Calu3 (cell line): ENCODE data around the gene GDPD3. TPM values are rescaled to one million over a fixed set of nuclear protein-coding genes. Genes with fewer than 3 reads are reported as not detected.

Source experiments
- BruUV-seq: library from RNA; stranded (reverse); fragments of 400-500 nt; replicated peaks from 2 replicates; lab custom pipeline; 2021; lab: Mats Ljungman, UMichigan
- CTCF ChIA-PET: fragments of 300-600 bp; sonication (Branson Sonifier 250); formaldehyde crosslinking; loops from one replicate; lab custom pipeline; 2022; ENCODE audit warnings: antibody characterized with exemption; lab: Charles Lee
- DNase-seq: peaks from one replicate; pipeline ENCODE4 v3.0.0; 2022
- H3K27ac Mint-ChIP-seq: one replicate; pipeline ENCODE4 v1.8.0; 2022; ENCODE audit warnings: mixed read lengths; ENCODE audit not compliant: unreplicated experiment
- H3K27me3 Mint-ChIP-seq: one replicate; pipeline ENCODE4 v1.8.0; 2022; ENCODE audit warnings: mixed read lengths; ENCODE audit not compliant: unreplicated experiment
- H3K36me3 Mint-ChIP-seq: one replicate; pipeline ENCODE4 v1.8.0; 2022; ENCODE audit warnings: mild to moderate bottlenecking, moderate library complexity, mixed read lengths; ENCODE audit not compliant: insufficient read depth, unreplicated experiment
- H3K4me1 Mint-ChIP-seq: one replicate; pipeline ENCODE4 v1.8.0; 2022; ENCODE audit warnings: mild to moderate bottlenecking, low read depth, mixed read lengths; ENCODE audit not compliant: unreplicated experiment
- H3K4me3 Mint-ChIP-seq: one replicate; pipeline ENCODE4 v1.8.0; 2022; ENCODE audit warnings: mild to moderate bottlenecking, low read depth, moderate library complexity, mixed read lengths; ENCODE audit not compliant: unreplicated experiment
- H3K9me3 Mint-ChIP-seq: one replicate; pipeline ENCODE4 v1.8.0; 2022; ENCODE audit warnings: low read depth, mixed read lengths; ENCODE audit not compliant: unreplicated experiment
- intact Hi-C: fragments of 100-400 bp; cut with micrococcal nuclease; formaldehyde crosslinking; loops from one replicate; pipeline ENCODE4 v1.10.0; 2022; ENCODE audit not compliant: unreplicated experiment
- total RNA-seq: library from RNA; stranded (reverse); gene quantifications from 2 replicates; pipeline ENCODE4 v1.2.3, GENCODE V29; 2022
- TF ChIP-seq, protein P1 (sequence below): fragments of 200-600 bp; IDR thresholded peaks from one replicate; pipeline ENCODE4 v1.8.0; 2022; ENCODE audit warnings: antibody characterized with exemption; ENCODE audit not compliant: unreplicated experiment

GDPD3 gene
- total RNA-seq, 1 experiment from 2014 or later, result 7.8 TPM

- Mint-ChIP-seq H3K4me3 (no peak overlapping the region), H3K27ac (no peak overlapping the region), H3K27me3 (no peaks in the 10 kb centered on the region), H3K9me3 (peaks cover 3% of the 10 kb centered on the region), H3K36me3 (no peaks in the 10 kb centered on the region), H3K4me1 (no peaks in the 10 kb centered on the region)
- TF ChIP-seq, protein P1, sequence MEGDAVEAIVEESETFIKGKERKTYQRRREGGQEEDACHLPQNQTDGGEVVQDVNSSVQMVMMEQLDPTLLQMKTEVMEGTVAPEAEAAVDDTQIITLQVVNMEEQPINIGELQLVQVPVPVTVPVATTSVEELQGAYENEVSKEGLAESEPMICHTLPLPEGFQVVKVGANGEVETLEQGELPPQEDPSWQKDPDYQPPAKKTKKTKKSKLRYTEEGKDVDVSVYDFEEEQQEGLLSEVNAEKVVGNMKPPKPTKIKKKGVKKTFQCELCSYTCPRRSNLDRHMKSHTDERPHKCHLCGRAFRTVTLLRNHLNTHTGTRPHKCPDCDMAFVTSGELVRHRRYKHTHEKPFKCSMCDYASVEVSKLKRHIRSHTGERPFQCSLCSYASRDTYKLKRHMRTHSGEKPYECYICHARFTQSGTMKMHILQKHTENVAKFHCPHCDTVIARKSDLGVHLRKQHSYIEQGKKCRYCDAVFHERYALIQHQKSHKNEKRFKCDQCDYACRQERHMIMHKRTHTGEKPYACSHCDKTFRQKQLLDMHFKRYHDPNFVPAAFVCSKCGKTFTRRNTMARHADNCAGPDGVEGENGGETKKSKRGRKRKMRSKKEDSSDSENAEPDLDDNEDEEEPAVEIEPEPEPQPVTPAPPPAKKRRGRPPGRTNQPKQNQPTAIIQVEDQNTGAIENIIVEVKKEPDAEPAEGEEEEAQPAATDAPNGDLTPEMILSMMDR, result no peak
- CTCF ChIA-PET, result interaction anchor here (0.6 kb wide), 1 partner anchor 1776 kb away, joined by 3 read pairs; no protein-coding TSS in a partner anchor
- intact Hi-C loops, result no loop called here
- DNase-seq, result no peak
- BruUV-seq, result no TSS peak
Measured at GRCh38 chr16:30151091-30151490, 37.8 kb upstream of the GDPD3 start.

DNA sequence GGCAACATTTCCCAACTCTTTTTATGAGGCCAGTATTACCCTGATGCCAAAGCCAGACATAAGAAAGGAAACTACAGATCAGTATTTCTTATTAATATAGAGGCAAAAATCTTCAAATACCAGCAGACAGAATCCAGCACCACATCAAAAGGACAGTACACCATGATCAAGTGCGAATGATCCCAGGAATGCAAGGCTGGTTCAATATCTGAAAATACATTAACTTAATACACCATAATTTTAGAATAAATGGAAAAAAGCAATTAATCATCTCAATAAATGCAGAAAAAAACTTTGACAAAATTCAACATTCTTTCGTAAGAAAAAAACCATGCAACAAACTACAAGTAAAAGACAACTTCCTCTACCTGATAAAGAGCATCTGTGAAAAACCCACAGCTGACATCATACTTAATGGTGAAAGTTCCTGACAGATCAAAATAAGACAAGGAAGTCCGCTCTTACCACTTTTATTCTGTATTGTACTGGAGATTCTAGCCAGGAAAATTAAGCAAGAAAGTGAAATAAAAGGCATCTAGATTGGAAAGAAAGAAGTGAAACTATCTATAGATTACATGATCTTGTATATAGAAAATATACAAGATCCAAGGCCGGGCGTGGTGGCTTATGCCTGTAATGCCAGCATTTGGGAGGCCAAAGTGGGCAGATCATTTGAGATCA is 36.1 kb upstream of the GDPD3 start:
- TF ChIP-seq, protein P1, result no peak
- intact Hi-C loops, result no loop called here
- CTCF ChIA-PET, result no interaction called here

DNA sequence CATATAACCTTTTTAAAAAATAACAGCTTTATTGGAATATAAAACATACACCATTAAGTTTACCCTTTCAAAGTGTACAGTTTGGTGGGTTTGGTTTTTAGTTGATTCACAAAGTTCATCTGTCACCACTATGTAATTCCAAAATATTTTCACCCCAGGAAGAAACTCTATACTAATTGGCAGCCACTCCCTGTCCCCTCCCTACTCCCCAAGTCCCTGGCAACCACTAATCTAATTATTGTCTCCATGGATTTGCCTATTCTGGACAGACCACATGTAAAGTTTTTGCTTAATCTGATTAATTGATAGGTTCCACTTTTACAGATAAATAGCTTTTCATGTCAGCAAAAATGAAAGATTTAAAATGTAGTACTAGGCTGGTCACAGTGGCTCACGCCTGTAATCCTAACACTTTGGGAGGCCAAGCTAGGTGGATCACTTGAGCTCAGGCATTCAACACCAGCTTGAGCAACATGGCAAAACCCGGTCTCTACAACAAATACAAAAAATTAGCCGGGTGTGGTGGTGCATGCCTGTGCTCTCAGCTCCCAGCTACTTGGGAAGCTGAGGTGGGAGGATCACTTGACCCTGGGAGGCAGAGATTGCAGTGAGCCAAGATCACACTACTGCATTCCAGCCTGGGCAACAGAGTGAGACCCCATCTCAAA is 34.6 kb upstream of the GDPD3 start:
- CTCF ChIA-PET, result interaction anchor here (0.5 to 0.7 kb wide), 2 partner anchors 278 to 857 kb away, joined by 3 to 8 read pairs; no protein-coding TSS in a partner anchor
- Mint-ChIP-seq H3K36me3 (no peaks in the 10 kb centered on the region), H3K9me3 (peaks cover 3% of the 10 kb centered on the region), H3K27ac (no peak overlapping the region), H3K4me3 (no peak overlapping the region), H3K4me1 (no peaks in the 10 kb centered on the region), H3K27me3 (no peaks in the 10 kb centered on the region)
- BruUV-seq, result no TSS peak
- DNase-seq, result no peak
- intact Hi-C loops, result no loop called here
- TF ChIP-seq, protein P1, result no peak

More for the DNA sequence above, 36.1 kb upstream of the GDPD3 start:
- no peaks in the 10 kb centered on the region for H3K27me3 Mint-ChIP-seq
- no peaks in the 10 kb centered on the region for H3K36me3 Mint-ChIP-seq
- H3K4me1 Mint-ChIP-seq, result no peaks in the 10 kb centered on the region
- H3K9me3 Mint-ChIP-seq, result peaks cover 3% of the 10 kb centered on the region
- no peak overlapping the region for H3K4me3 Mint-ChIP-seq
- DNase-seq, result no peak
- H3K27ac Mint-ChIP-seq, result no peak overlapping the region
- BruUV-seq, result no TSS peak

DNA sequence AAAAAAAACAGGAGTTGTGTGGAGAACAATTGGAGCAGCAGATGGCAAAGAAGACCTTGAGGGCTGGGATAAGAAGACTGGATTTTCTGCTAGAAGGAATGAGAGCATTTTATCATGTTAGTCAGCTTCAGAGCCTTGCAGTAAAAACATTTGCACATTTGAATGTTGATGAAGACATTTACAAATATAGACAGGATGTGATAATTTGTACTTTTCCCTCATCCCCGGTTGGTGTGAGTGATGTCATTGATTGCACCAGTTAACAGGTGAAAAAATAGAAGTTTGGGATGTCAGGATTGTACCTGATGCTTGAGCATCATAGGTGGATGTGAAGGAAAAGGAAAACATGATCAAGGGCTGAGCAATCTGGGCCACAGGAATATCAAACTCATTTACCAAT is 32.3 kb upstream of the GDPD3 start:
- BruUV-seq, result no TSS peak
- Mint-ChIP-seq H3K9me3 (peaks cover 3% of the 10 kb centered on the region), H3K27ac (no peak overlapping the region), H3K27me3 (no peaks in the 10 kb centered on the region), H3K4me3 (no peak overlapping the region), H3K36me3 (no peaks in the 10 kb centered on the region), H3K4me1 (no peaks in the 10 kb centered on the region)
- CTCF ChIA-PET, result no interaction called here
- no peak for DNase-seq
- intact Hi-C loops, result no loop called here
- TF ChIP-seq, protein P1, result no peak
